Stimulated activated CD8-positive, alpha-beta memory T cell treated with anti-CD3 and anti-CD28 coated beads, Interleukin-12 subunit alpha, Interleukin-12 subunit beta, amount 100 ng/mL, for 1 hour (primary cell): ENCODE measurements around the gene SUB1.
A peak's percentile ranks its signal among the peaks of the same experiment; 100 is the strongest.
"Not testable (repeated sequence)": the region's sequence is repeated elsewhere in the genome, so short reads cannot be mapped to it uniquely, and the experiment has no call there.

Experiments used
- DNase-seq: peaks from one replicate; pipeline ENCODE4 v3.0.0-alpha.2; 2020; ENCODE audit warnings: low read depth

The SUB1 gene

GRCh38 chr5:32600054-32600622, 14.8 kb downstream of the SUB1 start:
- DNase-seq: no peak

DNA sequence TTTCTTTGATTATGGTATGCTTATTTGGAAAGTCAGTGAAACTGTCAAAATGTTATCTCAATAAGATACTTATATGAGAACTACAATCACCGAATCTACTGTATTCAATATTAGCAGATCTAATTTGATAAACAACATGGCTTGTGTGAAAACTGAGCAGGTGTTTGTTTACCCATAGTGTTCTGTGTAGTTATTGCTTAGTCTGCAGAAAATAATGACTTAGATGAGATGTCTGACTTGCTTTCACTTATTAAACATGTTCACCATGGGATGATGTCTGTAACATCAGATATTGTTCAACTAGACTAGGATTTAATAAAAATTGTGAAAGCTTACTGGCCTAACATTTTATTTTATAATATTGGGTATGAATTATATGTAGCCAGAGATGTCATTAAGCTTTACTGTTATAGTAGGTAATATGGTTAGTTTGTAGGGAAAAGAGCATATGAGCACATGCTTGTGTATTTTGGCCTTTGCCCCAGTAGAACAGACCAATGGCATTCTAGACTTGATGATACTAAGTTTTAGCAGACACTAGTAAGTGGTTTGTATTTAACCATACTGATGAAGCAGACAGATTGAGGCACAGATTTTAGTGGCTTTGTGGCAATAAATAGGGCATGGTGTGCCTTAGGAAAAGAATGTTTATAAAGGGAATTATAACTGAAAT, 16.4 kb downstream of the SUB1 start:
- no peak for DNase-seq

GRCh38 chr5:32602906-32603305, 17.5 kb downstream of the SUB1 start:
- DNase-seq: no peak

- no peak for DNase-seq
Observed at GRCh38 chr5:32604800-32605765, 19.7 kb downstream of the SUB1 start.

DNA sequence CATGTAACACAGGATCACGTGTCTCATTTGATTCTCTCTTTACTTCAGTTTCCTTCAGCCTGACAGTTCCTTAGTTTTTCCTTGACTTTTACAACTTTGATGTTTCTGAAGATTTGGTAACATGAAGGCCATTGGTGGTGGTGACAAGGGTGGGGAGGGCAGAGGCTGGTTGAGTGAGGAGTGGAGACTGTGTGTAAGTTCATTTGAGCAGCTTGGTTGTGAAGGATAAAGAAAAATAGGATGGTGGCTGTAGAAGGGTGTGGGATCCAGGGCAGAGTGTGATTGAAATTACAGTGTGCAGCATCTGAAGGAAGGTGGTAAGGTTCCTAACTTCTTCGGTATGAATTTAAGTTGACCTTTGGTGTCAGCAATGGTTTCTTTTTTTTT, 20.4 kb downstream of the SUB1 start:
- DNase-seq: no peak

GRCh38 chr5:32612134-32612888, 27.0 kb downstream of the SUB1 start:
- DNase-seq: no peak

GRCh38 chr5:32613050-32613672, 27.8 kb downstream of the SUB1 start:
- DNase-seq: peak; percentile 79

DNA sequence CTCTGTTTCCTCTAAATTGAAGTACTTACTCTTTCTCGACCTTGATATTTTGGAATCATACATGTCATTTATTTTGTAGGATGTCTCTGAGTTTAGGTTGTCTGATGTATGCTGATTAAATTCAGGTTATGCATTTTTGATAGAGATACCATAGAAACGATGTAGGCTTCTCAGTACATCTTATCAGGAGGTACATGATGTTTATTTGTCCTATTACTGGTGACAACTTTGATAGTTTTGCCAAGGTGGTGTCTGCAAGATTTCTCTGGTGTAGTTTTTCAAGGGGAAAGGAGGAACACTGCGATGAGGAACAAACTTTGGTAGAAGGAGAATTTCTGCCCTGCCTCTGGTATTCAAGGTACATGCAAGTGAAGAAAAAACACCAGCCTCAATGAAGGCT, 29.9 kb downstream of the SUB1 start:
- DNase-seq: no peak

- DNase-seq: no peak
Observed at GRCh38 chr5:32618962-32619361, 33.6 kb downstream of the SUB1 start.

DNA sequence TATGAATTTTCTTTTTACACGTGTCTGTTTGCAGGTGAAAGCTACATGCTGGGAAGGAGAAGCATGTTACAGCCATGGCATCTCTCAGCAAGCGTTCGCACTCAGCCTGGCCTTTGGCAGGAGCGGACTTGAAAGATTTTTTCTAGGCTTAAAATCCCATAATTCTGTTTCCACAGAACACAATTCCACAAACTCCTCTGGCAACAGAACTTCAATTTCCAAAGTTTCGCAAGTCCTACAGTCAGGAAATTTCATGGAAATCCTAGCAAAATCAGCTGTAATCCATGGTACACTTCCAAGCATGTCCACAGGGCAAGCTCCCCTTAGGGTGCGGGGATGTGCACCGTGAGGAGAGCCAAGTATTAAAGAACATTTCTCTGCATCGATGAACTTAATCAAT, 35.9 kb downstream of the SUB1 start:
- DNase-seq: no peak

- no peak for DNase-seq
Observed at GRCh38 chr5:32625106-32625505, 39.7 kb downstream of the SUB1 start.

DNA sequence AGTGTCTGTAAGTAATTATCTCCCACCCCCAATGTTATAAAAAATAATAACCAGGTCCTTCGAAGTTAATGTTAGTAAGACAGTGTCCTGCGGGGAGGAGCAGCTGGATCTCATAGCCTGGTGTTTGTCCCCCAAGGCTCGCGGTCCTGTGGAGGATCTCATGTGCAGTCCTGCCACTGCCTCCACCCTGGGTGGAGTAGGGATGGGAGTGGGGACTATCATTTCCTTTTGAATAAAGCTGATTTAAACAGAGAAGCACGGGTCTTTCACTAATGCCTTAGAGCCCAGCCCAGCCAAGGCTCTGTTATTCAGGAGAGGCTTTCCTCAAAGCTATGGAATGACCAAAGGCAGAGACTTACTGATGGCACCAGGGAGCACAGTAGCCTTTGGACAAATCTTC, 40.2 kb downstream of the SUB1 start:
- no peak for DNase-seq

DNA sequence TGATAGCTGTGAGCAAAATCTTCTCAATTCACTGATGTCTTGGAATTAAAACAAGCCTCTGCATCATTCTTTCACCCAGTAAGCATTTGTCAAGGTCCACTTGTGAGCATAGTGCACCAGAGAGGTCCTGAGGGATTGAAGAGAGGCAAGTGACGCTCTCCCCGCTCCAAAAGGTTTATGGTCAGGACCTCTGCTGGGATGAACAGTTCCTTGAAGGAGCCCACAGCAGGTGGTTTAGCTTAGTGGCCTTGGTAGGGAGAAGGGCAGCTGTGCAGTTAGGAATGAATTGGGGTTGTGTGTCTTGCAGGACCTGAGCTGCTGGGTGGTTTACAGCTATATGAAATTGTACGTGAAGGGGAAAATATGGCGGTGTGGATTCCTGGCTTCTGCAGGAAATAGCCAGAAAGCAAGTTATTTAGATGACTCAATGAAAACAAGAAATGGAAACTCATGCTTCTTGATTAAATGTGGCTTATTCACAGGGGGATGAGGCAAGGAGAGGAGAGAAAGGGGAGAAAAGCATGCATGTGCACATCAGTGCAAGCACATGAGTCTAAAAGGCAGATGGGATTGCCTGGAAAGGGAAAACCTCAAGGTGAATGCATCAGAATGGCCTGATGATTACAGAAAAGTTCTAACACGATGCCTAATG, 42.0 kb downstream of the SUB1 start:
- DNase-seq: no peak

DNA sequence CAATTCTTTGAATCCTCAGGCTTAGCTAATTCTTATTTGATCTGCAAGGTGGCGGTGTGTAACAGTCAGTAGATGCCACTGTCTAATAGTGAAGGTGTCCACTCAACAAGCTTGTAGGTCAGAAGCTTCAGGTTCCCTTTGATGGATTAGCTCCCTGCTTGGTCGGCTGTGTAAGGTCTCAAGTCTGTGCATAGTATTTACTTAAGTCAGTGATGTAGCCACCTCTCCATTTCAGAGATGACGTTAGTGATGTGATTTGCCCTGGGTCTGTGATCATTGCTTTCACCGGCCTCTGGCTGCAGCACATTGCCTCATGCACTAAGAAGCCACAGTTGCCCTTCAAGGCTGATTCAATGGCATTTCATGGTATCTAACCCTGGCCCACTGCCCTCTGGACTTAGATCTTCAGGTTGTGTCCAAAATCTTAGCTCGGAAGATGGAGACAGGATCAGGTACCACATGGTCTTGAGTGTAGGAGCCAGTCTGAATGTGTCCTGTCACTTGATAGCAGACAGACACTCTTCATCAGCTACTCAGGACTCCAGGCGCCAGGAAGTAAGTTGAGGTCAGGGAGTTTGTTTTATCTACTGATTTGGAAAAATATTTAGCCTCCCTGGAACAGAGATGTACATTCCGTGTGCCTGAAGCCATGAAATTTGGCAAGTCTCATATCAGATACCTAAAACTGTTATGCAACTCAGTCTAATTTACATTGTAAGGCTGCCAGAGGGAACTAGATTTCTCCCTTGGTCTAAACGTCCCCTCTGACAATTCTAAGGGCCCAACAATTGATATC, 42.9 kb downstream of the SUB1 start:
- DNase-seq: no peak

GRCh38 chr5:32630867-32631491, 45.6 kb downstream of the SUB1 start:
- no peak for DNase-seq

GRCh38 chr5:32633017-32633416, 47.7 kb downstream of the SUB1 start:
- DNase-seq: not testable (repeated sequence)

GRCh38 chr5:32638309-32638708, 53.0 kb downstream of the SUB1 start:
- DNase-seq: no peak

DNA sequence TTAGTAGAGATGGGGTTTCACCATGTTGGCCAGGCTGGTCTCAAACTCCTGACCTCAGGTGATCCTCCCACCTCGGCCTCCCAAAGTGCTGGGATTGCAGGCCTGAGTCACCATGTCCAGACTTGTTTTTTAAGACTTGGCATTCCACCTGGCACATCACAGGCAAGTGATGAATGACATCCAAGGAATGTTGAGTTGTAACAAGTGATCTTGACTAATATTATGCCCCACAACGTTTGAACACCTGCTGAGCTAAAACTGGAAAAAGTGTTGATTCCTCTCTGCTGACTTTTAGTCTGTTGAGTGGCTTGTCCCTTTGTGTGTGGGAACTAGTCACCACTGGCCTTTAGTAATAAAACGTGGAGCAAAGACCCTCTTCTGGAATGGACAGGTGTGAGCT, 54.6 kb downstream of the SUB1 start:
- no peak for DNase-seq

GRCh38 chr5:32642276-32643002, 57.1 kb downstream of the SUB1 start:
- DNase-seq: no peak
